OCI-LY7 (cell line): Measurements from ENCODE around the gene DCTD. TPM values are rescaled to one million over a fixed set of nuclear protein-coding genes. Genes with fewer than 3 reads are reported as not detected.

Source experiments
- BruUV-seq: library from RNA; stranded (reverse); fragments of 400-500 nt; replicated peaks from 2 replicates; lab custom pipeline; 2021; lab: Mats Ljungman, UMichigan
- CTCF ChIA-PET: fragments of 300-600 bp; sonication (Branson Sonifier 250); formaldehyde crosslinking; loops from one replicate; lab custom pipeline; 2022; ENCODE audit warnings: antibody characterized with exemption; ENCODE audit not compliant: unreplicated experiment; lab: Charles Lee
- POLR2A ChIA-PET: fragments of 300-600 bp; sonication (Branson Sonifier 250); formaldehyde crosslinking; loops from one replicate; lab custom pipeline; 2022; ENCODE audit warnings: antibody characterized with exemption; lab: Charles Lee
- DNase-seq: peaks from one replicate; pipeline ENCODE4 v3.0.0-alpha.2; 2015; ENCODE audit warnings: low spot score
- H2AFZ ChIP-seq: fragments of 200-600 bp; sonication (generic), shearing (Covaris generic); 2 replicates; pipeline ENCODE4 v1.6.1; 2014; ENCODE audit warnings: mild to moderate bottlenecking, antibody characterized with exemption, low read length, moderate library complexity
- H3K27ac ChIP-seq: fragments of 200-600 bp; sonication (generic); 2 replicates; pipeline ENCODE4 v1.5.1; 2014; ENCODE audit warnings: mixed run types, low read depth, mild to moderate bottlenecking, moderate library complexity, low read length, inconsistent platforms; ENCODE audit not compliant: poor library complexity, severe bottlenecking
- H3K36me3 ChIP-seq: fragments of 200-600 bp; sonication (generic); 2 replicates; pipeline ENCODE4 v1.6.1; 2014; ENCODE audit warnings: mild to moderate bottlenecking, antibody characterized with exemption, low read length, moderate library complexity, mixed read lengths; ENCODE audit not compliant: insufficient read depth
- H3K4me1 ChIP-seq: fragments of 200-600 bp; sonication (generic); 2 replicates; pipeline ENCODE4 v1.5.1; 2014; ENCODE audit warnings: mild to moderate bottlenecking, low read length; ENCODE audit not compliant: insufficient read depth, poor library complexity, severe bottlenecking
- H3K4me2 ChIP-seq: fragments of 200-600 bp; sonication (generic); 2 replicates; pipeline ENCODE4 v1.6.1; 2014; ENCODE audit warnings: mild to moderate bottlenecking, low read length
- H3K4me3 ChIP-seq: fragments of 200-600 bp; sonication (generic); 2 replicates; pipeline ENCODE4 v1.5.1; 2014; ENCODE audit warnings: mild to moderate bottlenecking, low read depth, low read length; ENCODE audit not compliant: poor library complexity, severe bottlenecking
- H3K79me2 ChIP-seq: fragments of 200-600 bp; sonication (generic); 2 replicates; pipeline ENCODE4 v1.6.1; 2016; ENCODE audit warnings: low read depth, mild to moderate bottlenecking, low read length, moderate library complexity, mixed read lengths; ENCODE audit not compliant: insufficient read depth
- H3K9me2 ChIP-seq: fragments of 200-600 bp; sonication (generic); 2 replicates; pipeline ENCODE4 v1.6.1; 2016; ENCODE audit warnings: mild to moderate bottlenecking, low read length, mixed read lengths; ENCODE audit not compliant: insufficient read depth
- H3K9me3 ChIP-seq: fragments of 200-600 bp; sonication (generic); 2 replicates; pipeline ENCODE4 v1.6.1; 2014; ENCODE audit warnings: mild to moderate bottlenecking, mixed run types, low read length, mixed read lengths
- H4K20me1 ChIP-seq: fragments of 200-600 bp; sonication (generic); 2 replicates; pipeline ENCODE4 v1.6.1; 2014; ENCODE audit warnings: mild to moderate bottlenecking, antibody characterized with exemption, low read length, moderate library complexity, mixed read lengths; ENCODE audit not compliant: insufficient read depth
- EZH2phosphoT487 ChIP-seq: fragments of 200-600 bp; sonication (generic); IDR thresholded peaks from 2 replicates; pipeline ENCODE4 v1.6.1; 2018; ENCODE audit warnings: low read depth, borderline replicate concordance, mild to moderate bottlenecking, mixed run types, antibody characterized with exemption, low read length, moderate library complexity, mixed read lengths
- intact Hi-C: fragments of 100-400 bp; cut with micrococcal nuclease; formaldehyde crosslinking; loops from one replicate; pipeline ENCODE4 v1.10.0; 2022; ENCODE audit not compliant: unreplicated experiment
- total RNA-seq, 2 experiments: library from RNA; depleted of rRNA in 1 of 2; stranded (reverse); fragments of >200 nt in 1 of 2; shearing (Covaris generic) in 1 of 2; gene quantifications; 2 replicates each; pipeline ENCODE4 v1.2.3, GENCODE V29; 2014 to 2022
- TF ChIP-seq, protein P1 (sequence below): fragments of 200-600 bp; sonication (generic); conservative IDR thresholded peaks from 2 replicates; pipeline ENCODE4 v1.5.1; 2014; ENCODE audit warnings: mild to moderate bottlenecking, antibody characterized with exemption, low read length, moderate library complexity, mixed read lengths

The DCTD gene
- total RNA-seq, 2 experiments from 2014 or later, result 37.8 to 81.9 TPM

DNA sequence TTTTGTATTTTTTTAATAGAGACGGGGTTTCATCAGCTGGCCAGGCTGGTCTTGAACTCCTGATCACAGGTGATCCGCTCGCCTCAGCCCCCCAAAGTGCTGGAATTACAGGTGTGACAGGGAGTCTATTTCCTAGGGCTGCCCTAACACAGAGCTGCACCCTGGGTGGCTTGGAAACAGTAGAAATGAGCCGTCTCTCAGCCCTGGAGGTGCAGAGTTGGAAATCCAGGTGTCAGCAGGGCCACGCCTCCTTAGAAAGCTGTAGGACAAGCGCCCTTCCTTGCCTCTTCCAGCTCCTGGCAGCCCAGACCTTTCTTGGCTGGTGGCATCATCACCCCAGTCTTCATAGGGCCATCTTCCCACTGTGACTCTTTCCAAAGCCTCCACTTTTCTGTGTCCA is 71.6 kb downstream of the DCTD start:
- Histone ChIP-seq H3K4me3 (no peak overlapping the region), H2AFZ (no peak overlapping the region), H4K20me1 (no peaks in the 10 kb centered on the region), H3K9me2 (no peaks in the 10 kb centered on the region), H3K27ac (no peak overlapping the region), H3K4me1 (no peaks in the 10 kb centered on the region), H3K4me2 (no peak overlapping the region), H3K79me2 (no peaks in the 10 kb centered on the region), H3K9me3 (no peaks in the 10 kb centered on the region), H3K36me3 (no peaks in the 10 kb centered on the region)
- ChIA-PET CTCF (no interaction called here), POLR2A (interaction anchor here (0.7 kb wide), 2 partner anchors 52 to 131 kb away, joined by 5 to 9 read pairs; no protein-coding TSS in a partner anchor)
- no peak for TF ChIP-seq EZH2phosphoT487
- TF ChIP-seq, protein P1, sequence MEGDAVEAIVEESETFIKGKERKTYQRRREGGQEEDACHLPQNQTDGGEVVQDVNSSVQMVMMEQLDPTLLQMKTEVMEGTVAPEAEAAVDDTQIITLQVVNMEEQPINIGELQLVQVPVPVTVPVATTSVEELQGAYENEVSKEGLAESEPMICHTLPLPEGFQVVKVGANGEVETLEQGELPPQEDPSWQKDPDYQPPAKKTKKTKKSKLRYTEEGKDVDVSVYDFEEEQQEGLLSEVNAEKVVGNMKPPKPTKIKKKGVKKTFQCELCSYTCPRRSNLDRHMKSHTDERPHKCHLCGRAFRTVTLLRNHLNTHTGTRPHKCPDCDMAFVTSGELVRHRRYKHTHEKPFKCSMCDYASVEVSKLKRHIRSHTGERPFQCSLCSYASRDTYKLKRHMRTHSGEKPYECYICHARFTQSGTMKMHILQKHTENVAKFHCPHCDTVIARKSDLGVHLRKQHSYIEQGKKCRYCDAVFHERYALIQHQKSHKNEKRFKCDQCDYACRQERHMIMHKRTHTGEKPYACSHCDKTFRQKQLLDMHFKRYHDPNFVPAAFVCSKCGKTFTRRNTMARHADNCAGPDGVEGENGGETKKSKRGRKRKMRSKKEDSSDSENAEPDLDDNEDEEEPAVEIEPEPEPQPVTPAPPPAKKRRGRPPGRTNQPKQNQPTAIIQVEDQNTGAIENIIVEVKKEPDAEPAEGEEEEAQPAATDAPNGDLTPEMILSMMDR, result no peak
- intact Hi-C loops, result no loop called here
- BruUV-seq, result no TSS peak
- DNase-seq, result no peak

DNA sequence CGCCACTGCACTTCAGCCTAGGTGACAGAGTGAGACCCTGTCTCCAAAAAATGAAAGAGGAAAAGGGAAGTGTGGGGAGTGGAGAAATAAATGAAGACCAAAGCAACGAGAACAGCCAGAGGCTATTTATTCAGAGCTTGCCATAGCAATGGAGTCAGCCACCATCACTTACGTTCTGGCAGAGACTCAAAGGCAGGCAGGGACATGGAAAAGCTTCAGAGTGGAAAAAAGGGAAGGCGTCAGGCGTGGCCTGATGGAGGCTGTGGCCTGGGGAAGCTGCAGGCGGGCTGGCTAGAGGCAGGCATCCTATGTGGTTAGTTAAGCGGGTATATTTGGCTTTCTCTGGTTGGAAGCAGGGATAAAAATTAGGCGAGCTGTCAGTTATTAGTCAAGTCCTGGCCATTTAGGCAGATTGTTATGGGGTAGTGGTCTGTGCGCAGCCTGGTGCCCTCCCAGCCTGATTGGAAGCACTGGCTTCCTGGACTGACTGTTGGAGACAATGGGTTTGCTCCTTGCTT is 73.3 kb downstream of the DCTD start:
- H3K79me2 ChIP-seq, result no peaks in the 10 kb centered on the region
- no peak overlapping the region for H2AFZ ChIP-seq
- no peak overlapping the region for H3K4me2 ChIP-seq
- no peaks in the 10 kb centered on the region for H3K9me2 ChIP-seq
- H4K20me1 ChIP-seq, result no peaks in the 10 kb centered on the region
- no peaks in the 10 kb centered on the region for H3K4me1 ChIP-seq
- H3K4me3 ChIP-seq, result no peak overlapping the region
- no peaks in the 10 kb centered on the region for H3K36me3 ChIP-seq
- CTCF ChIA-PET, result no interaction called here
- TF ChIP-seq, protein P1, result no peak
- TF ChIP-seq EZH2phosphoT487, result no peak
- intact Hi-C loops, result no loop called here
- H3K27ac ChIP-seq, result no peak overlapping the region
- no peaks in the 10 kb centered on the region for H3K9me3 ChIP-seq
- no peak for DNase-seq
- BruUV-seq, result no TSS peak
- POLR2A ChIA-PET, result no interaction called here

DNA sequence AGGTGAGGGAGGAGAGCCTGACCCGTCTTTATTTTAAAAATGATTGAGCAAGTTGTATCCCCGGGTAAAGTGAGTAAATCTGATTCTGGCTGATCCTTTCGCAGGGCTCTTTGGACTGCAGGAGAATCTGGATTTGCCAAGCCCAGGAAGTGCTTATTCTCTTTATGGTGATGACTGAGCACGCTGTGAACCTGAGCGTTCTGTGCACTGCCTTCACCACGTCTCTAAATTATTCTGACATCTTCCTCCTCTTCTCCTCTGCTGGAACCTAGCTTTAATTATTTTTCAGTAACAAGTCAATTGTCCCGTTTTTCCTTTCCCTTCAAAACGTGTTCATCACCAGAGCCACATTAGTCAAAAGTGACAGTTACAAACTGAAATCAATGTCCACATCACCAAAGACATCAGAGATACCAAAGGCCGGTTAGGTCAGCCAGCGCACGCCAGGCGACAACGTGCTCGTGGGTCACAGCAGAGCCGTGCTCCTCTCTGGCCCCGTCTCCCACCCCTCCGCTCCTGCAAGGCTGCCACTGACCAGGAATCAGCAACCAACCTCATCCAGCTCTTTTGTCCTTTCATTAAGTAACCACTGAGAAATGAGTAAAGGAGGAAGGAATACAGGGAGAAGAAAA is 74.3 kb downstream of the DCTD start:
- no TSS peak for BruUV-seq

More for the DNA sequence above, 74.3 kb downstream of the DCTD start:
- no peak overlapping the region for H2AFZ ChIP-seq
- DNase-seq, result no peak
- no peaks in the 10 kb centered on the region for H3K9me3 ChIP-seq
- H3K4me3 ChIP-seq, result no peak overlapping the region
- no peaks in the 10 kb centered on the region for H3K36me3 ChIP-seq
- no peaks in the 10 kb centered on the region for H4K20me1 ChIP-seq
- TF ChIP-seq, protein P1, result no peak
- no peak for TF ChIP-seq EZH2phosphoT487
- H3K4me1 ChIP-seq, result no peaks in the 10 kb centered on the region
- CTCF ChIA-PET, result no interaction called here
- no peaks in the 10 kb centered on the region for H3K9me2 ChIP-seq
- intact Hi-C loops, result no loop called here
- POLR2A ChIA-PET, result interaction anchor here (0.6 kb wide), 1 partner anchor 87 kb away, joined by 4 read pairs; no protein-coding TSS in a partner anchor
- H3K4me2 ChIP-seq, result no peak overlapping the region
- no peaks in the 10 kb centered on the region for H3K79me2 ChIP-seq
- no peak overlapping the region for H3K27ac ChIP-seq
